Measurements from ENCODE around the gene ATAD2B. TPM values are rescaled to one million over a fixed set of nuclear protein-coding genes. Genes with fewer than 3 reads are reported as not detected.

ATAD2B gene
- total RNA-seq, 4 donors from 2014 or later, result 28.8 to 81.9 (median 31.8) TPM

DNA sequence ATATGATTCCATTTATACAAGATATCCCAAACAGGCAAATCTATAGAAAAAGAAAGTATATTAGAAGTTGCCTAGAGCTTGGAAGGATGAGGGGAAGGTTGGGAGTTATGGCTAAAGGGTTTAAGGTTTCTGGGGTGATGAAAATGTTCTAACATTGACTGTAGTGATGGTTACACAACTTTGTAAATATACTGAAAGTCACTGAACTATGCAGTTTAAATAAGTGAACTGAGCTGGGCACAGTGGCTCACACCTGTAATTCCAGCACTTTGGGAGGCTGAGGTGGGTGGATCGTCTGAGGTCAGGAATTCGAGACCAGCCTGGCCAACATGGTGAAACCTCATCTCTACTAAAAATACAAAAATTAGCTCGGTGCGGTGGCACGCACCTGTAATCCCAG lies 91.5 kb downstream of the ATAD2B start:
- no peak overlapping the region for H3K27ac ChIP-seq
- no peaks in the 10 kb centered on the region for H3K9me3 ChIP-seq
- H3K4me3 ChIP-seq, result no peak overlapping the region
- DNase-seq (ENCODE audit: low spot score in 2 of 2), result no peak
- no peaks in the 10 kb centered on the region for H3K27me3 ChIP-seq
- 91% methylated on average over 5 of the region's 5 CpGs for WGBS
- peaks cover 26% of the 10 kb centered on the region for H3K36me3 ChIP-seq
- TF ChIP-seq, protein P1, sequence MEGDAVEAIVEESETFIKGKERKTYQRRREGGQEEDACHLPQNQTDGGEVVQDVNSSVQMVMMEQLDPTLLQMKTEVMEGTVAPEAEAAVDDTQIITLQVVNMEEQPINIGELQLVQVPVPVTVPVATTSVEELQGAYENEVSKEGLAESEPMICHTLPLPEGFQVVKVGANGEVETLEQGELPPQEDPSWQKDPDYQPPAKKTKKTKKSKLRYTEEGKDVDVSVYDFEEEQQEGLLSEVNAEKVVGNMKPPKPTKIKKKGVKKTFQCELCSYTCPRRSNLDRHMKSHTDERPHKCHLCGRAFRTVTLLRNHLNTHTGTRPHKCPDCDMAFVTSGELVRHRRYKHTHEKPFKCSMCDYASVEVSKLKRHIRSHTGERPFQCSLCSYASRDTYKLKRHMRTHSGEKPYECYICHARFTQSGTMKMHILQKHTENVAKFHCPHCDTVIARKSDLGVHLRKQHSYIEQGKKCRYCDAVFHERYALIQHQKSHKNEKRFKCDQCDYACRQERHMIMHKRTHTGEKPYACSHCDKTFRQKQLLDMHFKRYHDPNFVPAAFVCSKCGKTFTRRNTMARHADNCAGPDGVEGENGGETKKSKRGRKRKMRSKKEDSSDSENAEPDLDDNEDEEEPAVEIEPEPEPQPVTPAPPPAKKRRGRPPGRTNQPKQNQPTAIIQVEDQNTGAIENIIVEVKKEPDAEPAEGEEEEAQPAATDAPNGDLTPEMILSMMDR (IDR thresholded peaks at IDR 0.05), result no peak
- TF ChIP-seq POLR2A (IDR thresholded peaks at IDR 0.05), result no peak
- TF ChIP-seq POLR2AphosphoS5 (IDR thresholded peaks at IDR 0.05), result no peak
- TF ChIP-seq EP300 (IDR thresholded peaks at IDR 0.05), result no peak
- no peaks in the 10 kb centered on the region for H3K4me1 ChIP-seq

DNA sequence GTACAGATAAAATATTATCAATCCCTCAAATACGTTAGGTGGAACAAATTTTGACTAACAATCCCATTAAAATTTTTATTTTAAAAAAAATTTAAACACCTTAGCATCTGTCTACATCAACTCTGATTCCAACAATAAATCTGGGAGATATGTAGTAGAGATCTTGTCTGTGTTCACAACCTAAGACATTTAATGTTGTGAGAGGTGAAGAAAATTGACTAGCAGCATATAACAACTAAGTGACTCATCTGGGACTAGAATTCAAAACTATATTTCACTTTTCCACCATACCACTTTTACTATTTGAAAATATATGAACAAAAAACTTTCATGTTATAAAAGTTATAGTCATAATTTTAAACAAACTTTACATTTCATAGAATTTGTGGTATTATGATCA lies 97.9 kb downstream of the ATAD2B start:
- no peak overlapping the region for H3K4me3 ChIP-seq
- H3K4me1 ChIP-seq, result peaks cover 10% of the 10 kb centered on the region
- DNase-seq (ENCODE audit: low spot score in 2 of 2), result no peak
- whole genome bisulfite sequencing, result 95% methylated on average over 1 of the region's 1 CpG
- H3K36me3 ChIP-seq, result peaks cover 3% of the 10 kb centered on the region
- no peaks in the 10 kb centered on the region for H3K9me3 ChIP-seq
- H3K27me3 ChIP-seq, result no peaks in the 10 kb centered on the region
- TF ChIP-seq POLR2A (IDR thresholded peaks at IDR 0.05) (no peak), POLR2AphosphoS5 (IDR thresholded peaks at IDR 0.05) (no peak)
- H3K27ac ChIP-seq, result no peak overlapping the region

DNA sequence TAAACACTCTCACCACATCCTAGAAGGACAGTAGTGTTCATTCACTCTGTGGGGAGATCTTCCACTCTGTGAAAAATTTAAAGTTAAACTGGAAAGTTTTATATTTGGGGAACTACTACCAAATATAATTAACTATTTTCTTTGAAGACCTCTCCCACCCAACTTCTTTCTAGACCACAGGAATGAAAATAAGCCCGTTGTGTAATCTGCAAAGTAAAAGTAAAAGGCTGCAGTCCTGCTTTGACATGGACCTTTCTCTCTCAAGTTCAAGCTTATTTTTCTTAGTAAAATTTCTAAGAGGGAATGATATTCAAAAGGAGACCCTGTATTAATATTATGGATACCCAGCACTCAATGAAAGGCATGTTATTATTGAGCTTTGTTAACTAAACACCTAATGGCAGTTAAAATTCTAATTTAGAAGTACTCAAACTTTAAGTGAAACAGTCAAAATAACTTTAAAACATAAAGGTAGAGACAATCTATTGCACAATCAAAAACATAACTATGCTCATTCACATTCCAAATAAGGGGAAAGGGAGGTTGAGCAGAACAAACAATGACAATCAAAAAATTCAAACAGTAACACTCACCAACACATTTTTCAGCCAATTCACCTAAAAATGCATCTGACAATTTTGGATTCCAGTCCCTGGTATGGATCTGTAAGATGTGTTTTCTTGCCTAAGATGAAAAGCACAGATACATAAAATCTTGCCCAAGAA lies 98.5 kb downstream of the ATAD2B start:
- no peak for DNase-seq (ENCODE audit: low spot score in 2 of 2)
- Histone ChIP-seq H3K27me3 (no peaks in the 10 kb centered on the region), H3K27ac (no peak overlapping the region), H3K4me1 (peaks cover 10% of the 10 kb centered on the region), H3K4me3 (no peak overlapping the region), H3K9me3 (no peaks in the 10 kb centered on the region), H3K36me3 (peaks cover 4% of the 10 kb centered on the region)
- TF ChIP-seq POLR2AphosphoS5 (IDR thresholded peaks at IDR 0.05) (no peak), EP300 (IDR thresholded peaks at IDR 0.05) (no peak), POLR2A (IDR thresholded peaks at IDR 0.05) (no peak)
- TF ChIP-seq, protein P1 (IDR thresholded peaks at IDR 0.05), result no peak
- 67% methylated on average over 1 of the region's 1 CpG for WGBS

DNA sequence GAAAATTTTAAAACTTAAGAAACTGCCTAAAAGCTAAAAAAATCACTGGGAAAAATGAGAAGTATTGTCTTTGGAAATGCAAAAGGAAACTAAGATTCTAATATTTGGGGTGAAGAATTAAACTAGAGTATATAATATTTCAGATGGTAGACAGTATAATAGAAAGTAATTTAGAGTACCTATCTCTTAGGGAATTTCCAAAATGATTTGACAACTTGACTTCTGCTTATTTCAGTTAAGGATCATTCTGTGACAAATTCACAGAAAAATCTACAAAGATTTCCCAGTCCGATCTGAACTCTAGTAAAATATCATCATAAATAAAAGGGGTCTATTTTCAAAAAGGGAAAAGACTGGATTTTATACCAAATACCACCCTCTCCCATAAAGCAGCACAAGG lies 99.6 kb downstream of the ATAD2B start:
- Histone ChIP-seq H3K27me3 (no peaks in the 10 kb centered on the region), H3K4me3 (no peak overlapping the region), H3K27ac (no peak overlapping the region), H3K36me3 (peaks cover 12% of the 10 kb centered on the region), H3K9me3 (no peaks in the 10 kb centered on the region), H3K4me1 (peaks cover 10% of the 10 kb centered on the region)
- WGBS, result 86% methylated on average over 1 of the region's 1 CpG
- DNase-seq (ENCODE audit: low spot score in 2 of 2), result no peak
- no peak for TF ChIP-seq POLR2A (IDR thresholded peaks at IDR 0.05)
- TF ChIP-seq EP300 (IDR thresholded peaks at IDR 0.05), result no peak
- TF ChIP-seq POLR2AphosphoS5 (IDR thresholded peaks at IDR 0.05), result no peak
- TF ChIP-seq, protein P1 (IDR thresholded peaks at IDR 0.05), result no peak

DNA sequence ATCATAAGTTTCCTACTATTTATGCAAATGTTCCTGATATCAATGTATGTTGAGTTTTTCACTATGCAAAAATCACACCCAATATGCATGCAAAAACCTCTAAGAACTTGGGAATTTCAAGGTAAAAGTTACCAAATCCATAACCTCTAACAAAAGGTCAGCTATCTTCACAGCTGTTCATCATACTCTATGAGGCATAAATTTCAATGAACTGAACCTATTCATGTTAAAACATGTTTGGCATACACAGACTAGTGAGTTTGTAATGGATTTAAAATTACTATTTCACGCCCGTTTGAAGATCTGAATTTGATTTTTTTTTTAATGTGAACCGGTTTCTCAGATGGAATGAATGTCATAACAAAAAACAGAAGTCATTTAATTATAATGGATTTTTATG lies 100.2 kb downstream of the ATAD2B start:
- Histone ChIP-seq H3K27me3 (no peaks in the 10 kb centered on the region), H3K9me3 (no peaks in the 10 kb centered on the region), H3K27ac (no peak overlapping the region), H3K36me3 (peaks cover 17% of the 10 kb centered on the region), H3K4me1 (peaks cover 10% of the 10 kb centered on the region), H3K4me3 (no peak overlapping the region)
- 44% methylated on average over 3 of the region's 3 CpGs for WGBS
- no peak for DNase-seq (ENCODE audit: low spot score in 2 of 2)
- no peak for TF ChIP-seq POLR2A (IDR thresholded peaks at IDR 0.05)
- TF ChIP-seq EP300 (IDR thresholded peaks at IDR 0.05), result no peak
- no peak for TF ChIP-seq POLR2AphosphoS5 (IDR thresholded peaks at IDR 0.05)
- TF ChIP-seq, protein P1 (IDR thresholded peaks at IDR 0.05), result no peak
